ENCODE results near the gene P2RX5.
"Not testable (repeated sequence)": the region's sequence is repeated elsewhere in the genome, so short reads cannot be mapped to it uniquely, and the experiment has no call there.

Gene P2RX5

GRCh38 chr17:3695723-3696411, at the start of gene P2RX5:
Gene P2RX5 (minus strand): TSS chr17:3696155. CDS start chr17:3696005, 150 bp downstream.
- DNase-seq, result peak; percentile 76

- no peak for DNase-seq
Measured at GRCh38 chr17:3745071-3745470, 49.1 kb upstream of the P2RX5 start.

GRCh38 chr17:3744014-3744413, 48.1 kb upstream of the P2RX5 start:
- DNase-seq, result no peak

GRCh38 chr17:3740611-3741073, 44.7 kb upstream of the P2RX5 start:
- peak; percentile 66 for DNase-seq

GRCh38 chr17:3739422-3740124, 43.6 kb upstream of the P2RX5 start:
- DNase-seq, result no peak

- DNase-seq, result peak; percentile 79
Measured at GRCh38 chr17:3738562-3739295, 42.8 kb upstream of the P2RX5 start.

- DNase-seq, result no peak
Measured at GRCh38 chr17:3735515-3735914, 39.6 kb upstream of the P2RX5 start.

- DNase-seq, result not testable (repeated sequence)
Measured at GRCh38 chr17:3734911-3735276, 38.9 kb upstream of the P2RX5 start.

GRCh38 chr17:3732210-3732621, 36.3 kb upstream of the P2RX5 start:
- no peak for DNase-seq

- DNase-seq, result no peak
Measured at GRCh38 chr17:3730881-3731429, 35.0 kb upstream of the P2RX5 start.

GRCh38 chr17:3729881-3730280, 33.9 kb upstream of the P2RX5 start:
- DNase-seq, result no peak

- DNase-seq, result not testable (repeated sequence)
Measured at GRCh38 chr17:3728099-3728498, 32.1 kb upstream of the P2RX5 start.

GRCh38 chr17:3727041-3727440, 31.1 kb upstream of the P2RX5 start:
- no peak for DNase-seq

GRCh38 chr17:3724378-3725077, 28.6 kb upstream of the P2RX5 start:
- no peak for DNase-seq

GRCh38 chr17:3723556-3724377, 27.8 kb upstream of the P2RX5 start, which contains the start of gene HASPIN:
Gene HASPIN (plus strand): TSS chr17:3723903. CDS start chr17:3723936, 33 bp downstream.
- DNase-seq, result peak; percentile 95

- DNase-seq, result no peak
Measured at GRCh38 chr17:3723188-3723555, 27.2 kb upstream of the P2RX5 start.

- DNase-seq, result no peak
Measured at GRCh38 chr17:3722716-3723115, 26.8 kb upstream of the P2RX5 start.

GRCh38 chr17:3719265-3719664, 23.3 kb upstream of the P2RX5 start:
- no peak for DNase-seq

- no peak for DNase-seq
Measured at GRCh38 chr17:3718201-3718600, 22.2 kb upstream of the P2RX5 start.

- DNase-seq, result no peak
Measured at GRCh38 chr17:3715296-3715695, 19.3 kb upstream of the P2RX5 start.

GRCh38 chr17:3712811-3713463, 17.0 kb upstream of the P2RX5 start:
- peak; percentile 77 for DNase-seq
